MCF 10A (cell line): Measurements from ENCODE around the gene DLGAP3. TPM values are rescaled to one million over a fixed set of nuclear protein-coding genes. Genes with fewer than 3 reads are reported as not detected.

Source experiments
- BruUV-seq: library from RNA; stranded (reverse); fragments of 400-500 nt; replicated peaks from 2 replicates; lab custom pipeline; 2021; lab: Mats Ljungman, UMichigan
- CTCF ChIA-PET: fragments of 300-600 bp; sonication (Branson Sonifier 250); formaldehyde crosslinking; extraction: SDS; loops from one replicate; lab custom pipeline; 2021; ENCODE audit warnings: antibody characterized with exemption, inconsistent platforms; lab: Yijun Ruan, JAX
- POLR2A ChIA-PET: fragments of 300-600, 350-650 bp; sonication (Branson Sonifier 250); formaldehyde crosslinking; extraction: SDS; loops from one replicate; lab custom pipeline; 2020; ENCODE audit warnings: antibody characterized with exemption, inconsistent platforms; lab: Yijun Ruan, JAX
- DNase-seq: peaks from one replicate; pipeline ENCODE4 v3.0.0-alpha.2; 2018; ENCODE audit not compliant: unreplicated experiment
- H3K27ac Mint-ChIP-seq: one replicate; pipeline ENCODE4 v1.8.0; 2022; ENCODE audit warnings: mild to moderate bottlenecking, low read depth, mixed read lengths; ENCODE audit not compliant: unreplicated experiment
- H3K27me3 Mint-ChIP-seq: one replicate; pipeline ENCODE4 v1.8.0; 2022; ENCODE audit warnings: mixed read lengths; ENCODE audit not compliant: insufficient read depth, unreplicated experiment
- H3K36me3 Mint-ChIP-seq: one replicate; pipeline ENCODE4 v1.8.0; 2022; ENCODE audit warnings: mild to moderate bottlenecking, moderate library complexity, mixed read lengths; ENCODE audit not compliant: insufficient read depth, unreplicated experiment
- H3K4me1 Mint-ChIP-seq: one replicate; pipeline ENCODE4 v1.8.0; 2022; ENCODE audit warnings: mixed read lengths; ENCODE audit not compliant: insufficient read depth, unreplicated experiment
- H3K4me3 Mint-ChIP-seq: one replicate; pipeline ENCODE4 v1.8.0; 2022; ENCODE audit warnings: mild to moderate bottlenecking, moderate library complexity, mixed read lengths; ENCODE audit not compliant: unreplicated experiment
- H3K9me3 Mint-ChIP-seq: one replicate; pipeline ENCODE4 v1.8.0; 2022; ENCODE audit warnings: mixed read lengths; ENCODE audit not compliant: unreplicated experiment
- intact Hi-C: fragments of 100-400 bp; cut with micrococcal nuclease; formaldehyde crosslinking; loops from 2 replicates; pipeline ENCODE4 v1.14.1; 2022
- total RNA-seq: library from RNA; stranded (reverse); gene quantifications from 2 replicates; pipeline ENCODE4 v1.2.3, GENCODE V29; 2022
- TF ChIP-seq, protein P1 (sequence below): fragments of 200-600 bp; IDR thresholded peaks from one replicate; pipeline ENCODE4 v1.8.0; 2022; ENCODE audit warnings: antibody characterized with exemption, mild to moderate bottlenecking; ENCODE audit not compliant: unreplicated experiment

The DLGAP3 gene
- total RNA-seq, 1 experiment from 2014 or later, result 0.14 TPM

DNA sequence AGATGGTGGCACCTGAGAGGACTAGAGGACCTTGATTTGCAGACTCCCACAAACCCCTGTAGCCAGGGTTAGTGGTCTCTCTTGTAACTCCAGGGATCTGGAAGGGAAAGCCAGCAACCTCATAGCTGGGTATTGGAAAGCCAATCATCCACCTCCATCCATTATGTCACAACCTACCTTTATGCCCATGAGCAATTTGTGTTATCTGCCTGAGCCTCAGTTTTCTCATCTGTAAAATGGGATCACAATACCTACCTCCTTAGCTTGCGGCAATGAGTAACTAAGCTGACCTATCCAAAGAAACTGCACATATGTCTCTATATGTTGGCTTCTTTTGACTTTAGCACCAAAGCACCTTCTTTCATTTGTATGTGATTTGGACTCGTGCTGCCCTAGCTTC is 14.5 kb downstream of the DLGAP3 start:
- CTCF ChIA-PET, result interaction anchor here (1.0 to 1.2 kb wide), 2 partner anchors 48 to 62 kb away, joined by 3 to 4 read pairs; no protein-coding TSS in a partner anchor
- Mint-ChIP-seq H3K4me3 (no peak overlapping the region), H3K9me3 (no peaks in the 10 kb centered on the region), H3K27me3 (peaks cover 18% of the 10 kb centered on the region), H3K4me1 (no peaks in the 10 kb centered on the region), H3K36me3 (no peaks in the 10 kb centered on the region), H3K27ac (no peak overlapping the region)
- TF ChIP-seq, protein P1, sequence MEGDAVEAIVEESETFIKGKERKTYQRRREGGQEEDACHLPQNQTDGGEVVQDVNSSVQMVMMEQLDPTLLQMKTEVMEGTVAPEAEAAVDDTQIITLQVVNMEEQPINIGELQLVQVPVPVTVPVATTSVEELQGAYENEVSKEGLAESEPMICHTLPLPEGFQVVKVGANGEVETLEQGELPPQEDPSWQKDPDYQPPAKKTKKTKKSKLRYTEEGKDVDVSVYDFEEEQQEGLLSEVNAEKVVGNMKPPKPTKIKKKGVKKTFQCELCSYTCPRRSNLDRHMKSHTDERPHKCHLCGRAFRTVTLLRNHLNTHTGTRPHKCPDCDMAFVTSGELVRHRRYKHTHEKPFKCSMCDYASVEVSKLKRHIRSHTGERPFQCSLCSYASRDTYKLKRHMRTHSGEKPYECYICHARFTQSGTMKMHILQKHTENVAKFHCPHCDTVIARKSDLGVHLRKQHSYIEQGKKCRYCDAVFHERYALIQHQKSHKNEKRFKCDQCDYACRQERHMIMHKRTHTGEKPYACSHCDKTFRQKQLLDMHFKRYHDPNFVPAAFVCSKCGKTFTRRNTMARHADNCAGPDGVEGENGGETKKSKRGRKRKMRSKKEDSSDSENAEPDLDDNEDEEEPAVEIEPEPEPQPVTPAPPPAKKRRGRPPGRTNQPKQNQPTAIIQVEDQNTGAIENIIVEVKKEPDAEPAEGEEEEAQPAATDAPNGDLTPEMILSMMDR, result no peak
- DNase-seq, result no peak
- POLR2A ChIA-PET, result no interaction called here
- no TSS peak for BruUV-seq
- intact Hi-C loops, result no loop called here

DNA sequence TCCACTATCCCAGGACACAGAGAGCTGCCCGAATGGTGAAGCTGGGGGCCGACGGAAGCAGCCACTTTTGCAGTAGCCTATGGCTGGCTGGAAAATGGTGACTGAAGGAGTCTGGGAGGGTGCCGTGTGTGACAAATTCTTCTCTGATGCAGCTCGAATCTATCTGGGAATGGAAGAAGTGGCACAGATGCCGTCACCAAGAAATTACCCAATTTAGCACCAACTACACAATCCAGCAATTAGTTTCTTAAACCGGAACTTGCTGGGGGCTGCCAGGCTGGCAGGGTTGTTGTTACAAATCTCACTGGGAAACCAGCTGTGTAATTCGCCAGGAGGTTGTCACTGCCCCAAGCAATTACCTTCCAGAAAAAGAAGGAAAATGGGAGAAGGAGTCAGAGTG is 18.0 kb downstream of the DLGAP3 start:
- no peaks in the 10 kb centered on the region for H3K9me3 Mint-ChIP-seq
- H3K27ac Mint-ChIP-seq, result no peak overlapping the region
- no TSS peak for BruUV-seq
- peaks cover 16% of the 10 kb centered on the region for H3K27me3 Mint-ChIP-seq
- H3K4me1 Mint-ChIP-seq, result no peaks in the 10 kb centered on the region
- intact Hi-C loops, result no loop called here
- H3K4me3 Mint-ChIP-seq, result no peak overlapping the region
- ChIA-PET CTCF (interaction anchor here (0.6 kb wide), 1 partner anchor 788 kb away, joined by 3 read pairs; no protein-coding TSS in a partner anchor), POLR2A (no interaction called here)
- DNase-seq, result no peak
- TF ChIP-seq, protein P1, result no peak
- H3K36me3 Mint-ChIP-seq, result no peaks in the 10 kb centered on the region

GRCh38 chr1:34910425-34910824 is 19.0 kb downstream of the DLGAP3 start:
- DNase-seq, result no peak
- ChIA-PET POLR2A (no interaction called here), CTCF (interaction anchor here (0.6 kb wide), 2 partner anchors 10 to 832 kb away, joined by 3 read pairs; no protein-coding TSS in a partner anchor)
- H3K27me3 Mint-ChIP-seq, result peaks cover 16% of the 10 kb centered on the region
- TF ChIP-seq, protein P1, result no peak
- no peak overlapping the region for H3K4me3 Mint-ChIP-seq
- intact Hi-C loops, result no loop called here
- H3K36me3 Mint-ChIP-seq, result no peaks in the 10 kb centered on the region
- no TSS peak for BruUV-seq
- no peaks in the 10 kb centered on the region for H3K4me1 Mint-ChIP-seq
- H3K9me3 Mint-ChIP-seq, result no peaks in the 10 kb centered on the region
- H3K27ac Mint-ChIP-seq, result no peak overlapping the region

DNA sequence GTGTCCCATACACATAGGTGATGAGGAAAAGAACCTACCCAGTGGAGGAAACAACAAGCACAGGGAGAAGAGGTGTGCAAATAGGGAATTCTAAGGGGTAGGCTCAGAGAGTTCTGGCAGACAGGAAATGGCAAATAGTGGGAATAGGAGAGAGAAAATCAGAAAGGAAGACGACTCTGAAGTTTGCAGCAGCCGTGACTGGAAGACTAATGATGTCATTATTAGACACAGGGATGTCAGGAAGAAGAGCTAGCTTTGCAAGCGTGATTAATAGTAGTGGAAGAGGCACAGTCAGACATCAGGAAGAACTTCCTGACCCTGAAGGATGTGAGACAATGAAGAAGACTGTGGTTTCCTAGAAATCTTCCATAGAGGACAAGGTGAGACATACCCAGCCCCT is 21.1 kb downstream of the DLGAP3 start:
- TF ChIP-seq, protein P1, result no peak
- Mint-ChIP-seq H3K27ac (no peak overlapping the region), H3K27me3 (peaks cover 16% of the 10 kb centered on the region), H3K4me1 (no peaks in the 10 kb centered on the region), H3K36me3 (no peaks in the 10 kb centered on the region), H3K4me3 (no peak overlapping the region), H3K9me3 (no peaks in the 10 kb centered on the region)
- POLR2A ChIA-PET, result no interaction called here
- BruUV-seq, result no TSS peak
- DNase-seq, result no peak
- CTCF ChIA-PET, result no interaction called here
- intact Hi-C loops, result no loop called here
